H1 (cell line): ENCODE results near the gene ELAPOR1. TPM values are rescaled to one million over a fixed set of nuclear protein-coding genes. Genes with fewer than 3 reads are reported as not detected.

Source experiments
- polyA plus RNA-seq, 7 experiments: library from polyadenylated mRNA; depleted of rRNA in 3 of 7; stranded (reverse) in 5 of 7; unstranded in 2 of 7; fragments of >200 nt in 5 of 7; fragments of 200-250 nt in 2 of 7; gene quantifications; 1 replicate in 5 of 7; 2 replicates in 1 of 7; 4 replicates in 1 of 7; pipeline versions ENCODE4 v1.2.1 to v1.2.3, GENCODE V29; 2011 to 2013; ENCODE audit warnings: missing spikeins in 2 of 7, mixed read lengths in 2 of 7
- small RNA-seq: library from polyadenylated mRNA; stranded (forward); fragments of <200 nt; extraction: miRNeasy Mini kit (QIAGEN cat#:217004); gene quantifications from one replicate; pipeline ENCODE3, GENCODE V24; 2013; ENCODE audit not compliant: insufficient read depth
- total RNA-seq: library from RNA; stranded (reverse); fragmentation: NEBNext Ultra II Directional; extraction: Animal tissue kit (Norgen Biotek cat#: 25700); gene quantifications from 2 replicates; pipeline ENCODE4 v1.2.1, GENCODE V29; 2021

Gene ELAPOR1
- total and polyA plus RNA-seq, 2 of the 8 experiments (the other 6 are each of a cell fraction or from before 2014, with no cell fraction given), result 1.2 to 2.5 TPM

Small RNAs within 50 kb of the gene (small RNA-seq; reads per million reads assigned to genes)
- gene AL356488.2, result not detected

Other genes with a start within 250 kb of the ELAPOR1 start
- gene GPSM2, start 237.1 kb upstream of the ELAPOR1 start, total RNA-seq, result 10.3 and 12.7 TPM in 2 replicates
- 3.3 and 6.5 TPM in 2 replicates for gene GPSM2, start 237.1 kb upstream of the ELAPOR1 start, polyA plus RNA-seq (2011; rRNA removed)
- gene CLCC1, start 150.6 kb upstream of the ELAPOR1 start, total RNA-seq, result 20.6 and 23.8 TPM in 2 replicates
- gene CLCC1, start 150.6 kb upstream of the ELAPOR1 start, polyA plus RNA-seq (2011; rRNA removed), result 5.2 and 8.1 TPM in 2 replicates
- gene WDR47, start 72.0 kb upstream of the ELAPOR1 start, total RNA-seq, result 6.7 and 7.2 TPM in 2 replicates
- gene WDR47, start 72.0 kb upstream of the ELAPOR1 start, polyA plus RNA-seq (2011; rRNA removed), result 1.2 and 1.9 TPM in 2 replicates
- gene TAF13, start 38.1 kb upstream of the ELAPOR1 start, total RNA-seq, result 41.5 and 41.7 TPM in 2 replicates
- gene TAF13, start 38.1 kb upstream of the ELAPOR1 start, polyA plus RNA-seq (2011; rRNA removed), result 5.6 and 13.1 TPM in 2 replicates
- gene TMEM167B, start 23.4 kb upstream of the ELAPOR1 start, total RNA-seq, result 14.2 and 14.8 TPM in 2 replicates
- 3.5 and 3.6 TPM in 2 replicates for gene TMEM167B, start 23.4 kb upstream of the ELAPOR1 start, polyA plus RNA-seq (2011; rRNA removed)
- gene SARS1, start 99.8 kb downstream of the ELAPOR1 start, total RNA-seq, result 136 and 146 TPM in 2 replicates
- gene SARS1, start 99.8 kb downstream of the ELAPOR1 start, polyA plus RNA-seq (2011; rRNA removed), result 83.1 and 97.1 TPM in 2 replicates
- 27.7 and 28.0 TPM in 2 replicates for gene CELSR2, start 135.4 kb downstream of the ELAPOR1 start, total RNA-seq
- gene CELSR2, start 135.4 kb downstream of the ELAPOR1 start, polyA plus RNA-seq (2011; rRNA removed), result 12.0 and 25.9 TPM in 2 replicates
- 67.3 and 69.6 TPM in 2 replicates for gene PSRC1, start 169.0 kb downstream of the ELAPOR1 start, total RNA-seq
- gene PSRC1, start 169.0 kb downstream of the ELAPOR1 start, polyA plus RNA-seq (2011; rRNA removed), result 56.1 and 83.3 TPM in 2 replicates
- 0.30 TPM in 1 of 2 replicates, not detected in the other for gene MYBPHL, start 192.9 kb downstream of the ELAPOR1 start, total RNA-seq
- 0.24 and 0.58 TPM in 2 replicates for gene MYBPHL, start 192.9 kb downstream of the ELAPOR1 start, polyA plus RNA-seq (2011; rRNA removed)